ENCODE measurements around the gene CARM1. TPM values are rescaled to one million over a fixed set of nuclear protein-coding genes. Genes with fewer than 3 reads are reported as not detected.

The CARM1 gene
- total and polyA plus RNA-seq, 2 experiments from 2014 or later = 43.3 to 118 TPM

DNA sequence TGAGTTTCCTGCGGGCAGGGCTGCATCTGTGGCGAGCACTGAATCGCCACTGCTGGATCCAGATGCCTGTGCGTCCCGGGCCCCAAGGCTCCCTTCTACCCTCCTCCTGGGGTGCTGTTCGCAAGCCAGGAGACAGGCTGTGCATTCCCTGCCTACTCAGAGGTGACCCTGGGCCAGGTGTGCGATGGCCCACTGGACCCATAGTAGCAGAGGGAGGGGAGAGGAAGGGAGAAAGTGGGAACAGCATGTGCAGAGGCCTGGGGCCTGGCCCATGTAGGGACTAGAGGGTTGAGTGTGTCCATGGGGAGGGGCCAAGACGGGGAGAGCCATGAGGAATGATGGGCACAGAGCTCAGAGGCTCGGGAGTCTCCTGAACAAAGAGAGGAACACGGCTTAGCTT, 27.3 kb downstream of the CARM1 start (continued):
- TF ChIP-seq ZNF462 (CRISPR knock-in tag; IDR thresholded peaks at IDR 0.05) (no peak), EZH2phosphoT487 (IDR thresholded peaks at IDR 0.05; ENCODE audit: unreplicated experiment) (no peak), NANOG (IDR thresholded peaks at IDR 0.05; ENCODE audit: borderline replicate concordance) (no peak), ZNF114 (CRISPR knock-in tag; IDR thresholded peaks at IDR 0.05) (no peak), ETS1 (IDR thresholded peaks at IDR 0.05) (no peak)
- TF ChIP-seq, protein P1, sequence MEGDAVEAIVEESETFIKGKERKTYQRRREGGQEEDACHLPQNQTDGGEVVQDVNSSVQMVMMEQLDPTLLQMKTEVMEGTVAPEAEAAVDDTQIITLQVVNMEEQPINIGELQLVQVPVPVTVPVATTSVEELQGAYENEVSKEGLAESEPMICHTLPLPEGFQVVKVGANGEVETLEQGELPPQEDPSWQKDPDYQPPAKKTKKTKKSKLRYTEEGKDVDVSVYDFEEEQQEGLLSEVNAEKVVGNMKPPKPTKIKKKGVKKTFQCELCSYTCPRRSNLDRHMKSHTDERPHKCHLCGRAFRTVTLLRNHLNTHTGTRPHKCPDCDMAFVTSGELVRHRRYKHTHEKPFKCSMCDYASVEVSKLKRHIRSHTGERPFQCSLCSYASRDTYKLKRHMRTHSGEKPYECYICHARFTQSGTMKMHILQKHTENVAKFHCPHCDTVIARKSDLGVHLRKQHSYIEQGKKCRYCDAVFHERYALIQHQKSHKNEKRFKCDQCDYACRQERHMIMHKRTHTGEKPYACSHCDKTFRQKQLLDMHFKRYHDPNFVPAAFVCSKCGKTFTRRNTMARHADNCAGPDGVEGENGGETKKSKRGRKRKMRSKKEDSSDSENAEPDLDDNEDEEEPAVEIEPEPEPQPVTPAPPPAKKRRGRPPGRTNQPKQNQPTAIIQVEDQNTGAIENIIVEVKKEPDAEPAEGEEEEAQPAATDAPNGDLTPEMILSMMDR (conservative IDR thresholded peaks at IDR 0.05; ENCODE audit: low read depth in 2 of 2) = no peak

GRCh38 chr19:10899151-10899653, 27.8 kb downstream of the CARM1 start:
- no peak overlapping the region for H3K4me3 Mint-ChIP-seq
- no peaks in the 10 kb centered on the region for H3K9me2 ChIP-seq (ENCODE audit: insufficient read depth)
- DNase-seq (ENCODE audit: low spot score) = no peak
- H3K4me3 ChIP-seq = no peak overlapping the region
- peaks cover 15% of the 10 kb centered on the region for H3K27me3 Mint-ChIP-seq (ENCODE audit: insufficient read depth, low read depth, poor library complexity)
- peaks cover 22% of the 10 kb centered on the region for H3K36me3 Mint-ChIP-seq (ENCODE audit: low read depth)
- H3K27me3 ChIP-seq (ENCODE audit: insufficient read depth) = no peaks in the 10 kb centered on the region
- H3K27ac ChIP-seq (ENCODE audit: low read depth) = no peak overlapping the region
- H3K9me3 Mint-ChIP-seq = peaks cover 6% of the 10 kb centered on the region
- no peak overlapping the region for H3K27ac Mint-ChIP-seq
- no peaks in the 10 kb centered on the region for H3K36me3 ChIP-seq (ENCODE audit: insufficient read depth)
- peaks cover 19% of the 10 kb centered on the region for H4K20me1 ChIP-seq (replicated peaks; ENCODE audit: insufficient read depth)
- no peak overlapping the region for H2AFZ ChIP-seq
- H3K4me1 Mint-ChIP-seq = peaks cover 26% of the 10 kb centered on the region
- H3K79me2 ChIP-seq (replicated peaks; ENCODE audit: insufficient read depth) = peaks cover 76% of the 10 kb centered on the region
- 0 out of 2 replicates have a peak, but pooled peaks cover 12% of the 10 kb centered on the region for H3F3A ChIP-seq (replicated peaks; ENCODE audit: low read depth)
- H3K4me2 ChIP-seq = no peak overlapping the region
- peaks cover 17% of the 10 kb centered on the region for H3K4me1 ChIP-seq (ENCODE audit: insufficient read depth)
- ATAC-seq = no peak
- no peak for TF ChIP-seq EZH2phosphoT487 (IDR thresholded peaks at IDR 0.05; ENCODE audit: unreplicated experiment)
- TF ChIP-seq ETS1 (IDR thresholded peaks at IDR 0.05) = no peak
- no peak for TF ChIP-seq JUNB (IDR thresholded peaks at IDR 0.05; ENCODE audit: unreplicated experiment)
- TF ChIP-seq, protein P1 (conservative IDR thresholded peaks at IDR 0.05; ENCODE audit: low read depth in 2 of 2) = no peak
